Psoas muscle (tissue), 8 donors: ENCODE measurements around the gene TAPT1. TPM values are rescaled to one million over a fixed set of nuclear protein-coding genes. Genes with fewer than 3 reads are reported as not detected.

Experiments used
- ATAC-seq, 4 donors: fragments of 200-7000 bp; cut with Tn5 transposase; one replicate each; pipeline ENCODE4 v1.9.1; 2020; ENCODE audit warnings: moderate library complexity in 3 of 4, mild to moderate bottlenecking in 2 of 4
- DNase-seq, 2 donors: peaks; one replicate each; pipeline ENCODE4 v3.0.0-alpha.2; 2020
- H3K27ac ChIP-seq: fragments of 200-600 bp; one replicate; pipeline ENCODE4 v1.8.0; 2022
- H3K27me3 ChIP-seq, 3 donors: fragments of 200-600 bp in 1 of 3; one replicate each; pipeline versions ENCODE4 v1.6.1 to v1.8.0; 2013 to 2022; ENCODE audit warnings: low read length in 2 of 3, mild to moderate bottlenecking in 2 of 3, moderate library complexity in 1 of 3; ENCODE audit not compliant: insufficient read depth in 3 of 3
- H3K36me3 ChIP-seq, 2 donors: fragments of 200-600 bp in 1 of 2; one replicate each; pipeline versions ENCODE4 v1.6.1 to v1.8.0; 2013 to 2022; ENCODE audit warnings: low read depth in 1 of 2, mild to moderate bottlenecking in 1 of 2, moderate library complexity in 1 of 2; ENCODE audit not compliant: insufficient read depth in 1 of 2
- H3K4me1 ChIP-seq: fragments of 200-600 bp; one replicate; pipeline ENCODE4 v1.8.0; 2022
- H3K4me3 ChIP-seq: fragments of 200-600 bp; one replicate; pipeline ENCODE4 v1.8.0; 2022; ENCODE audit warnings: mild to moderate bottlenecking
- H3K9me3 ChIP-seq: fragments of 200-600 bp; one replicate; pipeline ENCODE4 v1.8.0; 2022
- WGBS, 3 donors: extraction: QIAGEN DNeasy Blood & Tissue Kit; methylation state at CpG; one replicate each; pipeline versions ENCODE4 v1.1.6 to v1.1.7; 2013; 5-methylcytosine and 5-hydroxymethylcytosine counted together
- intact Hi-C, 2 donors: fragments of 100-400 bp; cut with DNase I; formaldehyde crosslinking; loops; one replicate each; pipeline versions ENCODE4 v1.11.0 to v1.14.2; 2022
- polyA plus RNA-seq, 3 donors: library from polyadenylated mRNA; stranded (reverse); fragments of 200-250 nt; gene quantifications; one replicate each; pipeline ENCODE4 v1.2.3, GENCODE V29; 2013
- total RNA-seq, 4 donors: library from RNA; stranded (reverse); fragmentation: NEBNext Ultra II Directional in 2 of 4; extraction: Animal tissue kit (Norgen Biotek cat#: 25700) in 2 of 4; gene quantifications; one replicate each; pipeline versions ENCODE4 v1.2.1 to v1.2.4, GENCODE V29; 2021 to 2023
- TF ChIP-seq, protein P1 (sequence below): fragments of 200-600 bp; IDR thresholded peaks from one replicate; pipeline ENCODE4 v1.8.0; 2022; ENCODE audit warnings: antibody characterized with exemption
- donor health status: healthy with polysubstance abuse.
- donor health status: DM: no; HTN: no; CAD: no; lungs with moderate emphysema.
- donor health status: Bipolar disorder and iron deficiency.
- donor health status: healthy.
- donor health status: DM: yes; HTN: yes; CAD: no.
- donor health status: DM: no; HTN: no; CAD: no.
- donor health status: DM: no; HTN: no; CAD: no.
- donor health status: DM: yes; HTN: yes; CAD: no.

The TAPT1 gene
- total and polyA plus RNA-seq, 7 donors = 14.2 to 101 (median 46.9) TPM

DNA sequence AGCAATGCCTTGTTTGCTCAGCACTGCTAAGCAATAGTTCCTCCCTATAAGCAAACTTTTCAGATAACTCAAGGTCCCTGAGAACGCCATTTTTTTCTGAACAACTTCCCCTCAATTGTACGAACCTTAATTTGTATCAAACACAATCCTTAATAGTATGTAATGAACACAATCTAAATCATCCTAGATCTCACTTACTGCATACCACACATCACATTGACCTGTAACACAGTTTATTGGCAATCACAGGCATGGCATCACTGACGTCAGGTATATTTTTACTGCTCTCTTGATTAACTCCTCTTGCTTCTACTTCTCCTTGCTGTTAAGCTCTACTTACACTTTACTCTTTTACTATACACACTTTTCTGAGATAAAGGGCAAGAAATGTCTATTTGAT is 67.0 kb downstream of the TAPT1 start:
- intact Hi-C loops = no loop called here
- H3K36me3 ChIP-seq = peaks cover 0 to 24% of the 10 kb centered on the region in 2 donors
- no peak overlapping the region for H3K27ac ChIP-seq
- no peak for DNase-seq
- 63 to 84% (median 78%) methylated on average over 3 of the region's 3 CpGs for WGBS, 3 donors
- no peaks in the 10 kb centered on the region for H3K4me1 ChIP-seq
- TF ChIP-seq, protein P1, sequence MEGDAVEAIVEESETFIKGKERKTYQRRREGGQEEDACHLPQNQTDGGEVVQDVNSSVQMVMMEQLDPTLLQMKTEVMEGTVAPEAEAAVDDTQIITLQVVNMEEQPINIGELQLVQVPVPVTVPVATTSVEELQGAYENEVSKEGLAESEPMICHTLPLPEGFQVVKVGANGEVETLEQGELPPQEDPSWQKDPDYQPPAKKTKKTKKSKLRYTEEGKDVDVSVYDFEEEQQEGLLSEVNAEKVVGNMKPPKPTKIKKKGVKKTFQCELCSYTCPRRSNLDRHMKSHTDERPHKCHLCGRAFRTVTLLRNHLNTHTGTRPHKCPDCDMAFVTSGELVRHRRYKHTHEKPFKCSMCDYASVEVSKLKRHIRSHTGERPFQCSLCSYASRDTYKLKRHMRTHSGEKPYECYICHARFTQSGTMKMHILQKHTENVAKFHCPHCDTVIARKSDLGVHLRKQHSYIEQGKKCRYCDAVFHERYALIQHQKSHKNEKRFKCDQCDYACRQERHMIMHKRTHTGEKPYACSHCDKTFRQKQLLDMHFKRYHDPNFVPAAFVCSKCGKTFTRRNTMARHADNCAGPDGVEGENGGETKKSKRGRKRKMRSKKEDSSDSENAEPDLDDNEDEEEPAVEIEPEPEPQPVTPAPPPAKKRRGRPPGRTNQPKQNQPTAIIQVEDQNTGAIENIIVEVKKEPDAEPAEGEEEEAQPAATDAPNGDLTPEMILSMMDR = no peak
- H3K4me3 ChIP-seq = no peak overlapping the region
- ATAC-seq = no peak
- no peaks in the 10 kb centered on the region for H3K9me3 ChIP-seq
- no peaks in the 10 kb centered on the region for H3K27me3 ChIP-seq

DNA sequence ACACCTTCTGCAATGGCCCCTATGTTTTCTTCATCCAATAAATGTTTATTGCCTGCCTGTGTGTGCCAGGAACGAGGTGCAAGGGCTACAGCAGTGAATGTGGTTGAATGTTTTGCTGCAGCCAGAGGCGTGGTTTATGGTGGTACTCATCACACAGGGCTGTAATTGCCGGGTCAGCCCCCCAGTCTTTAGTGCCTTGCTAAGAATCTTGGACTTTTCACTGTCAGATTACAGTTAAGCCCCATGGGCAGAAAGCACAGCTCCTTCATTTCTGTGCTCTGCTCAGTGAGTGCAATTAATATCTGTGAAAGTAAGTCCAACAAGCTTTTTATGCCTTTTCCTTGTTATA is 67.8 kb downstream of the TAPT1 start:
- Histone ChIP-seq H3K27me3 (no peaks in the 10 kb centered on the region), H3K4me3 (no peak overlapping the region), H3K4me1 (no peaks in the 10 kb centered on the region), H3K27ac (no peak overlapping the region), H3K36me3 (peaks cover 0 to 16% of the 10 kb centered on the region in 2 donors), H3K9me3 (no peaks in the 10 kb centered on the region)
- TF ChIP-seq, protein P1 = no peak
- WGBS, 3 donors = 52 to 65% (median 56%) methylated on average over 3 of the region's 3 CpGs
- ATAC-seq = no peak
- intact Hi-C loops = no loop called here
- no peak for DNase-seq

GRCh38 chr4:16157609-16158503 is 68.4 kb downstream of the TAPT1 start:
- no peaks in the 10 kb centered on the region for H3K9me3 ChIP-seq
- H3K4me3 ChIP-seq = no peak overlapping the region
- 64 to 66% (median 64%) methylated on average over 14 of the region's 14 CpGs for WGBS, 3 donors
- intact Hi-C loops = no loop called here
- peaks cover 0 to 10% of the 10 kb centered on the region in 2 donors for H3K36me3 ChIP-seq
- ATAC-seq (peak in 2 of 4 donors; percentile 9 to 14), DNase-seq (no peak)
- H3K4me1 ChIP-seq = no peaks in the 10 kb centered on the region
- H3K27me3 ChIP-seq = no peaks in the 10 kb centered on the region
- TF ChIP-seq, protein P1 = no peak
- H3K27ac ChIP-seq = no peak overlapping the region

GRCh38 chr4:16155528-16156169 is 70.6 kb downstream of the TAPT1 start:
- H3K4me3 ChIP-seq = no peak overlapping the region
- no peak for DNase-seq
- H3K9me3 ChIP-seq = no peaks in the 10 kb centered on the region
- no peak for ATAC-seq
- H3K4me1 ChIP-seq = no peaks in the 10 kb centered on the region
- 42 to 53% (median 47%) methylated on average over 9 of the region's 9 CpGs for WGBS, 3 donors
- intact Hi-C loops = no loop called here
- TF ChIP-seq, protein P1 = no peak
- H3K27ac ChIP-seq = no peak overlapping the region
- H3K36me3 ChIP-seq = no peaks in the 10 kb centered on the region
- no peaks in the 10 kb centered on the region for H3K27me3 ChIP-seq
